Choroid plexus epithelial cell (primary cell): ENCODE measurements around the gene ASIP.
"Not testable (repeated sequence)": the region's sequence is repeated elsewhere in the genome, so short reads cannot be mapped to it uniquely, and the experiment has no call there.

Experiments used
- DNase-seq: peaks from one replicate; pipeline ENCODE4 v3.0.0-alpha.2; 2010; ENCODE audit warnings: low read depth
- H3K4me3 ChIP-seq: 2 replicates; pipeline ENCODE4 v1.5.1; 2011; ENCODE audit warnings: low read depth, mild to moderate bottlenecking, control low read depth, low read length, moderate library complexity
- CTCF ChIP-seq: conservative IDR thresholded peaks from 2 replicates; pipeline ENCODE4 v1.5.1; 2011; ENCODE audit warnings: low read depth, mild to moderate bottlenecking, control low read depth, inconsistent platforms, low read length, moderate library complexity

ASIP gene

GRCh38 chr20:34231634-34232033, 9.6 kb upstream of the ASIP start:
- no peak overlapping the region for H3K4me3 ChIP-seq
- TF ChIP-seq CTCF = no peak
- DNase-seq = no peak

DNA sequence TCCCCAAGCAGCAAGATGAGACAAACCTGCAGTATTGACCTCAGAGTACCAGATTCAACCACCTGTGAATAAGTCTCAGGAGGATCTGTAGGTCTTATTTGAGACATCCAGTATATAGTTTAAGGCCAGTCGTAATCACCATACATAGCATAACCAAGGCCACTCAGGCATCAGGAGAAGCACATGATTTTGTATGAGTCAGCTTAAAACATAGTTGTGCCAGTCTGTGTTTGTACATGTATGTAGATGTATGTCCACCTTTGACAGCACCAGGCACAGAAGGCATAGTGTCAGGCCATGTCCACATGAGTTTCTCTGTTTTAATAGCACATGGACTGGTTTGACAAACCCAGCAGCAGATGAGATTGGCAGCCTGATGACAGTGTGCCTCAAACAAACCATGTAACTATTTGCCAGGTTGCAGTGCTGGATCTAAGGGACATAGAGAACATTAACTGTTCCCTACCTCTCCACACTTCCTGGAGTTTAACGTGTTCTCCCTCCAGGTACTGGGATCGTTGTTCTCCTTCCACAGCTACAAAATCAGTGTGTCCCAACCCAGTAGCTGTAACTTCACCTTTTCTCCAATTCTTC, 8.6 kb upstream of the ASIP start:
- DNase-seq = no peak
- no peak for TF ChIP-seq CTCF
- no peak overlapping the region for H3K4me3 ChIP-seq

GRCh38 chr20:34233687-34234086, 7.5 kb upstream of the ASIP start:
- TF ChIP-seq CTCF = no peak
- DNase-seq = no peak
- no peak overlapping the region for H3K4me3 ChIP-seq

DNA sequence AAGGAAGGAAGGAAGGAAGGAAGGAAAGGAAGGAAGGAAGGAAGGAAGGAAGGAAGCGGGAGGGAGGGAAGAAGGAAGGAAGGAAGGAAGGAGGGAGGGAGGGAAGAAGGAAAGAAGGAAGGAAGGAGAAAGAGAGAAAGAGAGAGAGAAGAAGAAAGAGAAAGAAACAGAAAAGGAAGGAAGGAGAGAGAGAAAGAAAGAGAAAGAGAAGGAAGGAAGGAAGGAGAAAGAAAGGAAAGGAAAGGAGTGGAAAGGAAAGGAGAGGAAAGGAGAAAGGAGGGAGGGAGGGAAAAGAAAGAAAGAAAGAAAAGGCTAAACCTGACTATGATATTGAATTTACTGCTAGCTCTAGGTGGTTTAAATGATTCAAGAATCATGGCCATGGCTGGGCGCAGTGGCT, 5.3 kb upstream of the ASIP start:
- no peak overlapping the region for H3K4me3 ChIP-seq
- no peak for TF ChIP-seq CTCF
- DNase-seq = no peak

GRCh38 chr20:34237942-34238341, 3.3 kb upstream of the ASIP start:
- no peak for DNase-seq
- no peak overlapping the region for H3K4me3 ChIP-seq
- TF ChIP-seq CTCF = no peak

- no peak overlapping the region for H3K4me3 ChIP-seq
- TF ChIP-seq CTCF = no peak
- no peak for DNase-seq
These were observed 1.1 kb upstream of the ASIP start for GRCh38 chr20:34240121-34240520.

GRCh38 chr20:34242015-34242414, 792 bp downstream of the ASIP start:
- DNase-seq, H3K4me3 ChIP-seq: not testable (repeated sequence)

GRCh38 chr20:34242879-34243278, 1.7 kb downstream of the ASIP start:
- DNase-seq = no peak
- H3K4me3 ChIP-seq = no peak overlapping the region
- no peak for TF ChIP-seq CTCF
